GM18517 (cell line): Measurements from ENCODE around the gene NSMCE4A.
"Not testable (repeated sequence)": the region's sequence is repeated elsewhere in the genome, so short reads cannot be mapped to it uniquely, and the experiment has no call there.

ENCODE experiments used
- ATAC-seq: cut with Tn5 transposase; IDR thresholded peaks from one replicate; pipeline ENCODE4 v1.9.1; 2021; ENCODE audit warnings: mild to moderate bottlenecking, moderate library complexity; ENCODE audit not compliant: unreplicated experiment

Gene NSMCE4A

DNA sequence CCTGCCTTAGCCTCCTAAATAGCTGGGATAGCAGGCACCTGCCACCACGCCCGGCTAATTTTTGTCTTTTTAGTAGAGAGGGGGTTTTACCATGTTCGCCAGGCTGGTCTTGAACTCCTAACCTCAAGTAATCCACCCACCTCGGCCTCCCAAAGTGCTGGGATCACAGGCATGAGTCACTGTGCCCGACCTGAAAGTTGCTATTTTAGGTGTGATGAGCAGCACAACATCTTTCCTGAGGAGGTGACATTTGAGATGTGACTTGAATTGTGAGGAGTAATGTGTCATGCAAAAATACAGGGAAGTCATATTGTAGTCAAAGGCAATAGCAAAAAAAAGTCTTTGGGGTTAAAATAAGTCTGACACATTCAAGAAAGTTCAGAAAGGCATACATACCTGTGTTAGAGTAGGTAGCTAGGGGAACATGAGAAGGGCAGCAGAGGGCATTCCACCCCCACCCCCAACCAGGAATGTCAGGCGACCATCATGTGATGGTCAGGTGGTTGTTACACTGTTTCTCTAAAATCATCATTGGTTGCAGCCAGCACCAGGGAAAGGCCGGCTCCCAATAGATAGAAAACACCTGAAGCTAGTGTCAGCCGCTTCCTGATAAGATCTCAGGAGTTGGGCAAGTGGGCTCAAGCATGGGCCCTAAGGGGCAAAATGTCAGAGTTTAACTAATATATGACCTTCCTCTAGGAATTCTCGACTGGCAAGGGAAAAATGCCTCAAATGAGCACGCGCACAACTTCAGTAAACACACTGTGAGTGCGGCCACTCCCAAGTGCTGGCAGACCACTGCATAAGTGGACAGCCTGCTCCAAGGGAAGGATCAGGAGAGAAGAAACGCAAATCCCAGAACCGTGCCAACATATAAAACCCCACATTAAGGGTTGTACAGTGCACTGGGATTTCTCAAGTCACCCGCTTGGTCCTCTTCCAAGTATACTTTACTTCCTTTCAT lies 13.6 kb upstream of the NSMCE4A start, which contains the start of gene TACC2:
TACC2 (plus strand) TSS at position 803 of the 964 bp plus-strand sequence. CDS start 32,819 bp downstream, outside the sequence.
- ATAC-seq, result no peak

DNA sequence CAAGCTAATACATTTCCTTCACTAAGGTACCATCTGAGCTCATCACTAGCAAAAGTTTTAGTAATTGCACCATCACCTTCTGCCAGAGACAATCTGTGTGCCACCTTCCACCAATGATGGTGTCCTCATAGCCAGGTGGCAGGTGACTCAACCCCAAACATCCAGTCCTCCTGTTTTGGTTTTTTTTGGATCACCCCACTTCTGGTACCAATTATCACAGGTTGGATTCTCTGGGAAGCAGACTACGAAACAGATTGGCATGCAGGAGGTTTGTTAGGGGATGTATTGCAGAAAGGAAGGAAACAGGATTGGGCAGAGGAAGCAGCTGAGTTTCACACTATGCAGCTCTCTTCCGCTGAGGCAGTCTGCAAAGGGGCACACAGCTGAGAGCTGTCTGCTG lies 9.4 kb upstream of the NSMCE4A start:
- ATAC-seq, result no peak

DNA sequence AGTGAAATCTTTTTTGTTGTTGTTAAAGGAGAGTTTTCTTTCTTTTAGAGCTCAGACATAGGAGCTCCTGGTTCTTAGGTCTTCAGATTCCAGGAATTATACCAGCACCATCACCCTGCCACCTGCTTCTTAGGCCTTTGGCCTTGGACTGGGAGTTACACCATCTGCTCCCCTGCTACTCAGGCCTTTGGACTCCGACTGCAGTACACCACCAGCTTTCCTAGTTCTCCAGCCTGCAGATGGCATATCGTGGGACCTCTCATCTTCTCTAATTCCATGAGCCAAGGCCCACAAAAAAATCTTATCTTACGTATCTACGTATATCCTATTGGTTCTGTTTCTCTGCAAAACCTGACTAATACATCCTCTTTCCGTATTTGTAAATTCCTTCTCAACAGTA lies 8.8 kb upstream of the NSMCE4A start:
- no peak for ATAC-seq

DNA sequence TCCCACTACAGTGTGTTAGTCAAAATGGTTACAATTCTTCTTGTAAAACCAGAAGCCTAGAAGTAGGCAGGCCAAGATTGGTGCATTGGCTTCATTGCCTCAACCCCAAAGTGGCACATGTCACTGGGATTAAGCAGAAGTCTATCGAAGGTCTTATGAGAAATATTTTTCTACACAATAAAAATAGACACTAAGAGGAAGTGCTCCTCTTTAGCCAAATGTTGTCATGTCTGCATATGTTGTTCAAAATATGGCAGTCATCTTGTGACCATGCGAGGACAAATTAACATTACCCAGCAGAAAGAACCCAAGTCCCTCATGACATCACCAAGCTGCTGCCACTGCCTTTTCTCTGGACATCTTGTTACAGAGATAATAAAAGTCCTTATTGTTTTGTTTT lies 6.3 kb upstream of the NSMCE4A start:
- no peak for ATAC-seq

DNA sequence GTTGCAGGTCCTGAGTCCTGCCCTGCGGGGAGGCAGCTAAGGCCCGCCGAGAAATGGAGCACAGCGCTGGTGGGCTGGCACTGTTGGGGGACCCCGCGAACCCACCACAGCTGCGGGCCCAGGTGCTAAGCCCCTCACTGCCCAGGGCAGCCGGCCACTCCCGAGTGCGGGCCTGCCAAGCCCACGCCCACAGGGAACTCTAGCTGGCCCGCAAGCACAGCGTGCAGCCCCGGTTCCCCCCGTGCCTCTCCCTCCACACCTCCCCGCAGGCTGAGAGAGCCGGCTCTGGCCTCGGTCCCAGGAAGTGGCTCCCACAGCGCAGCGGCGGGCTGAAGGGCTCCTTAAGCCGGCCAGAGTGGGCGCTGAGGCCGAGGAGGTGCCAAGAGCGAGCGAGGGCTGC lies 3.5 kb upstream of the NSMCE4A start:
- no peak for ATAC-seq

DNA sequence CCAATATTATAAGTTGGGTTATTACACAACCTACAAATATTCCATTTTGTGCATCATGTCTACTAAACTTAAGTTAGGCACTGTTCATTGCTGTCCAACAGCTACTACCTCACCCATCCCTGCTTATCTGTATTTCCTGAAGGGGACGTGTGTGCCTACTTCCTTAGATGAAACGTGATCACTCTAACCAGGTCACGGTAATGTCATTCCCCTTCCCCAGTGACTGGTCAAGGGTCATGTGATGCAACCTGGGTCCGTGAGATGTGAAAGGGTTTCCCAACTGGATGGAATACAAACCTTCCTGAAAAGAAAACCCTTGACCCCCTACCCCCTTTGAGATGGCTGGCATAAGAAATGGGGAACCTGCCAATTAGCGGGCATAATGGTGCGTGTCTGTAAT lies 1.6 kb upstream of the NSMCE4A start:
- ATAC-seq, result no peak

DNA sequence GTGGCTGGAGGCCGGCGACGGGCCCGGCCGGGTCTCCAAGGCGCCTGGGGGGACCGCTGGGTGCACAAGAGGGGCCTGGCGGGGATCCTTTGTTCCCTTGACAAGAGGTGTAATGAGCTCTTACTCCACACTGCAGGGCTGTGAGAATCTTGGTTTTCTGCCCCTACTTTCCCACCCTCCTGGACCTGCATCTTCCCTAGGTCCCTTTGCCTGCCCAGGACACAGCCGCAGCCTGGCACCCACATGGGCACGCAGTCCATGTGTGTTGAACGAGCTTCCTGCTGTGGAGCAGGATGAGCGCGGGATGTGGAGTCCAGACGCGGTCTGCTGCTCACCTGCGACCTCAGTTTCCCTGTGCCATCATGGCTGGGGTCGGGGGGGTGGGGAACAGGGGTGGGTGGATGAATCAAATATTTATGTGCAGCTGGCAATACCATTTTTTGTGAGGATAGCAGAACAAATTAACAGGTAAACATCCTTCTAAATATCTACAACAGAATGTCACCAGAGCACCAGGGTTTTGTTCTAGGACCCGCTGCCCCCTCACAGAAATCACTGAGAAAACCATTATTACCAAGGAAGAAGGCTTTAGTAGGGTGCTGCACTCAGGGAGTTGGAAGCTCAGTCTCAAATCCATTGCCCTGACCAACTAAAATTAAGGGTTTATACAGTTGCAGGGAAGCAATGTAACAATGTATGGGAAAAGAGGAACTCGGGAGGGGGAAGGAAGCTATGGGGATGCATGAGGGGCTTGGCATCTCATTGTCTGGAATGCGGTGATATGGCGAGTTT lies 474 bp upstream of the NSMCE4A start:
- no peak for ATAC-seq

DNA sequence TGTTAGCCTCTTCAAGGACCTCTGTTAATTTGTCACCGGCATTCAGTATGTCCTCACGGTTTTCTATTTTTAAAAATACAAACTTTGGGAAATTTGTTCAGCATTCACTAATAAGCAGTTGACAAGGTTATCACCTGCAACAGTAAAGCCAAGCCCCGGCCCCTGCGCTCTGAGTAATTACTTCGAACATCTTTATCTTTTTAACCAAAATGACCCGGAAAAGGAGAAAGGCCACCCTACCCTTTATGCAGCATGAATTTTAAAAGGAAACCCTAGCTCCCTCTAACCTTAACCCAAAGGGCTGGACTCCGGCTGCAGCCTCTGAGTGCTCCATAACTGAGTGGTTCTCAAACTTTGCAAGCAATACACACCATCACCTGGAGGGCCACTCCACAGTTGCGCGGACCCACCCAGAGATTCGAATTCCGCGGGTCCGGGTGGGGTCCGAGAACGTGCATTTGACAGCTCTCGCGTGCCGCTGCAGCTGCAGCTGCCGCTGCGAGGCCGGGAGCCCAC lies 940 bp downstream of the NSMCE4A start:
- ATAC-seq, result peak; percentile 30

DNA sequence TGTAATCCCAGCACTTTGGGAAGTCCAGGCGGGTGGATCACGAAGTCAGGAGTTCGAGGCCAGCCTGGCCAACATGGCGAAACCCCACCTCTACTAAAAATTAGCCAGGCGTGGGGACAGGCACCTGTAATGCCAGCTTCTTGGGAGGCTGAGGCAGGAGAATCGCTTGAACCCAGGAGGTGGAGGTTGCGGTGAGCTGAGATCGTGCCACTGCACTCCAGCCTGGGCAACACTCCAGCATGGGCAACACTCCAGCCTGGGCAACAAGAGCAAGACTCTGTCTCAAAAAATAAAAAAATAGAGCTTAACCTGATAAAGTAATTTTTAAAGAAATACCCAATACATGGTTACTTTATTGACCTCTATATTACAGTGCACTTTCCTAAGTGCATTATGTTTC lies 5.9 kb downstream of the NSMCE4A start:
- not testable (repeated sequence) for ATAC-seq

DNA sequence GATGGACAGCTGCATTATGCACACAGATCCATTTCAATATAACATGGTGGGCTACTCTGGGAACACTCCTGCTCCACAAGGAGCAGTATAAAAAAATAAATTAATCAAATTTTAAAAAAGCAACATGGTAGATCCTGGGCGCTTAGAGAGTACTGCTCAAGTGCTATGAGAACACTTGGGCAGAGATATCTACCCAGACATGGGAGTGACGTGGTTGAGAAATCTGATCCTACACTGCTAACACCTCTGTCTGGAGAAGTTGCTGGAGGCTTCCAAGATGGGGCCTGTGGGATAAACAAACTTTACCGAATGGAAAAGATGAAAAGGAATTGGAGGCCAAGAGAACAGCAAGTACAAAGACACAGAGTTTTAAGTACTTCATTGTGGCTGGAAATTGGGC lies 9.0 kb downstream of the NSMCE4A start:
- no peak for ATAC-seq

DNA sequence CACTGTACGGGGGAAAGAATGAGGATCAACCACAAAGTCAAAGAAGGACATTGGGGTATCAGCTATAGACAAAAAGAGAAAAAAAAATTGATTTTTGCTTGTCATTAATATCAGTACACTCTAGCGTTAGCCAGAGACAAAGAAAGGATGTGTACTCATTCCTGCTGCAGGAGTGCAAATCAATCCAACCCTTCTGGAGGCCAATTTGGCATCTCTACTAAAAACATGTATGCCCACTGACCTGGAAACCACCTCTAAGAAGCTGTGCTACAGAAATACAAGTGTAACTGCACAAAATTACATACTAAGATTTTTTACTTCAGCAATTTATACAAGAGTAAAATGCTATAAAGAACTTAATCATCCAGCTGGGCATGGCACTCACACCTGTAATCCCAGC lies 13.6 kb downstream of the NSMCE4A start:
- ATAC-seq, result no peak

DNA sequence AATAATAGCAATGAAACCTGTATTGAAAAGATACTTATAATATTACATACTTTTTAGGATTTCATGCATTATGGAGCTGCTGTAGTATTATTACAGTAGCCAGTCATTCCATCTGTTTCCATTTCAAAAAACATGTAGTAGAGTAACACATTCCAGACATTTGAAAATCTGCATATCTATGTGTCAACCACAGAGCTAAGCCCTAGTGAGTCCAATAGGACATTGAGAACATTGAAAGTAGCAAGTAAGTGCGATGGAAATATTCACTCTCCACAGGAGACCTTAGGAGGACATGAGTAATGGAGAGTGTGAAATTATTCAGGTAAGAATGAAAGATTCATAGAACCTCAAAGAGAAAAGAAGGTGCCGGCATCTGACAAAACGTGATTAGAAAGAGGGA lies 15.3 kb downstream of the NSMCE4A start:
- ATAC-seq, result no peak

DNA sequence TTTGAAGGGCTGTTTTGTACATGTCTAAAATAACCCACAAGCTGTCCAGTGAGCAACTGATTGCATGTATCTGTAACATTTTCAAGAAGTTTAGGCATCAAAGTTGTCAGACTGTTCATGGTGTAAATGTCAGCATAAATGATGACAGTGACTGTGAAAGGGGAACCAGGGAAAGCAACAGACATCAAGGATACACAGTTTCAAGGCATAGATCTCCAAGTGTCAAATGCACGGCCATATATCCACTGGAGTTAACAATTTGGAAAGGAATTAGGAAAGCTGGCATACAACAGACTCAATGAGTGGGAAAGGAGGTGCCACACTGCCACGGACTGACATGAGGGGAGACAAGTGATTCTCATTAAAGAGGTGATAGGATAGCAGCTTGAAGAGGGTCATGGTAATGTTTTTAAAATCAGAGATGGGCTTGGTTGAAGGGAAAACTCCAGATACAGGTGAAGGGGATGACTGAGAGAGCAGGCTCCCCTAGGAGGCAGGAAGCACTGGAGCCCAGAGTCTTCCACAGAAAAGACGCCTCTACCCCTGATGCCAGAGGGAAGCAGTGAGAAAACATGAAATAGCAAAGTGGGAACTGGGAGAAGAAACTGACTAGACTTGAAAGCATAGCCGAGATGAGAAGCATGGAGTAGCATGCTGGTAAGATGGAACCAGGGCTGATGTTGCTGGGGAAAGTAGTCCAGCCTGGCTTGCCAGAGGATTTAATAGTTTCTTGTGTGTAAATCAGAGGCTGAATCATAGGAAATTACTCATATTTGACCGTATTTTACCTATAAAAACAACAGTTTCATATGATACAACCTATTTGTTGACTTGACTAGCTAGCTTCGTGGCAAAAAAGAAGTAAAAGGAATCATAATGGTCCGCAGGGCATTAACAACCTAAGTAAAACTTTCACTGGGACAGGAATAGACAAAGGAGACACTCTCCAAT lies 18.6 kb downstream of the NSMCE4A start:
- ATAC-seq, result no peak

DNA sequence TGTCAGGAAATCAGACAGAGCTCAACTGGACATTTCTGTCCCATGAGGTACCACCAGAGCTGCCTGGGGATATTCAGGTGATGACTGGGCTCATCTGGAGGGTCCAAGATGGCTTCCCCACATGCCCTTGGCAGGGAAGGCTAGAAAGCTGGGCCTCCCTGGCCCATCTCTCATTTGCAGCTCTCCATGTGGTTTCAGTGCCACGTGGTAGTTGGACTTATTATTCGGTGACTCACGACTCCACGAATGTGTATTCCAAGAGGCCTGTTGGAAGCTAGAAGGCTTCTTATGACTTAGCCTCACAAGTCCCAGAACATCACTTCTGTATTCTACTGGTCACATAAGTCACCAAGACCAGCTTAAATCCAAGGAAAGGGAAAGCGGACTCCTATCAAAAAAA lies 22.8 kb downstream of the NSMCE4A start:
- no peak for ATAC-seq

DNA sequence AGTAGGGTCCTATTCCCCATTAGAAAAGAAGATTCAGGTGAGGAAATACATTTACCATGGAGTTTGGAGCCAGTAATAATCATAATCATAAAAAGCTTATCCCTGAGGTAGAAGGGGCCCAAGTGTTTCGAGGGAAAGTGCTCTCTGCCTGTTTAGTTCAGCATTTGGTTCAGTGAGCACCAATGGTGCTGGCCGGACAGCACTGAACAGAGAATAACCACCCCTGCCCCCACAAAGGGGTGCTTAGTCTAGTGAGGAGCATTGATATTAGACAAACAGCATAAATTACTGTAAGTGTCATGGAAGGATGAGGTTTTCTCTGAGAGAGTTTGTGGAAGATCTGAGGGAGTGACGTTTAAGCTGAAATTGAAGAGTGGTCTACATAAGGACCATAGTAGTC lies 25.6 kb downstream of the NSMCE4A start:
- no peak for ATAC-seq

DNA sequence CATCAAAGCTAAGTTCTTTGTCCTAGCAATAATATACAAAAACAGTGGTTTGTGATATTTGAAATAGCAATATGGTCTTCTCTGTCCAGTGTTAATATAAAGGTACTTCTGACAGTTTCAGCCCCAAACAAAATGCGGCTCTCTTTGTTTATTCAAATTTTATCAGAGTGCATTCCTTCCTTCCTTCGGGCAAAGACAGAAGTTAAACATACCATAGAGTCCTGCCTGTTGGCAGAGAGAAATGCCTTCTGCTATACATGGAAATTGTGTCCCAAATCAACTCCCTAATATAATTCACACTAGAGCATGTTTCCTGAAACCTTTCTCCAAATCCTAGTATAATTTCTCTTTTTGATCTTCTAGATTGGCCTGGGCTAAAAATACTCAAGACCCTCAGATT lies 26.0 kb downstream of the NSMCE4A start:
- no peak for ATAC-seq

DNA sequence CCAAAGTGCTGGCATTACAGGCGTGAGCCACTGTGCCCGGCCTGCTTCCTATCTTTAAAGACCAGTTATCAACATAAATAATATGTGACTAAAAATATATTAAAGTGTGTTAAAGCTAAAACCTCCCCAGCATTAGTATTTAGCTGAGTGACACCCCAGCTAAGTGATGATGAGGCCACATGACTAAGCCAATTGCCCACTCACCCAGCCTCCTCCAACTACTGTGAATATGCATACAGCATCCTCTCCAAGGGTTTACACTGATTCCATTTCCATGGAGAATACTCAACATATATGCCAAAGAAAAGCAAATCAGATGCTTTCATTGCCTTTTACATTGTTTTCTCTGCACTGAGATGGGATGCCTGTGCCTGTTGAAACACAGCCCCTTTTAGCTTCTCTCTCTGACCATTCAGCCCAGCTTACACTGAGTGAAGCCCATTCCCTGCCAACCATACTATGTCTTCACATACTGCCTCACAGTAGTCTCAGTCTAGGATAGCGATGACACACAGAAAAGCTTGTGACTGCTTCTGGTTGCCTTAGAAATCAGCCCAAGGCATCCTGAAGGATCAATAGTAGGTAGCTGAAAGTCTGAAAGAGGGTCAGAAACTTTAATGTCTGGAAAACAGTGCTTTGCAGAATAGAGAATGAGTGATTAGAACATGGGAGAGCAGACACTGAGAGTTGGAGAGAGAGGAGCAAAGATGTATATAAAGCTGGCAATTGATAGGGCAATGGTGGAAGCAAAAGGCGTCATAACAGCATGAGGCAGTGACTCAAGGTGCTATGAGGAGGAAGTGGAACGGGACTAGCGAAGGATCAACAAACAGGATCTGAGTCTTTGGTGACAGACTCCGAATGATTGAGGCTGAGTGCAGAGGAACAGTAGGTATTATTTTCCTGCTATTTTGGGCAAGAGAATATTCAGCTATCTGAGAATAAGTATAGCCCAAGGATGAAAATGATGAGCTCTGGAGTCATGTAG lies 27.4 kb downstream of the NSMCE4A start:
- ATAC-seq, result no peak

DNA sequence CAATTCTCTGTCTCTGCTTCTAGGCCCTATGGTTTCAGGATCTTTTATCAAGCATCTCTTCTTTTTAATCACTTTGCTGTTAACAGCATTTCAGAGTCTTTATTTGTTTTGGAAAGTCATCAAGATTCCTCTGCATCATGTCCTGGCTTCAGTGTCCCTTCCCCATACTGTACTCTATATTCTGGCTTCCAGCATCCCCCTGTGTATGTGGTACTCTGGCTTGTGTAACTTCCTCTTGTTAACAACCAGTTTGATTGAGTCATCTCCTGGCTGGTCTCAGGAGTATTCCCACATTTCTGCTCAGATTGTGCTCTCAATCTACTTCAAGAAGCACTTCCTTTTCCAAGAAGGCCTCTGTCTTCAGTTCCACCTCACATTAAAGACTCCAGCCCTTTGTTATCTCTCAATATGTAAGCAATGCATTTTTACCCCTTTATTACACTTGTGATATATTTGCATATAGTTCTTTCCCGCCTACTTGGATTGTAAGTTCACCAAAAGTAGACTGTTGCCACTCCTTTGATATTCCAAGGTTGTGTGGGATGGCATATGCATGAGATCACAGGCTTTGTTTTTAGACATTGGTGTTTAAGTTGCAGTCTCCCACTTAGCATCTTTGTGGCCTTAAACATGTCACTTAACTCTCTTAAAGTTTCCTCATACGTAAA lies 32.1 kb downstream of the NSMCE4A start:
- ATAC-seq, result no peak

DNA sequence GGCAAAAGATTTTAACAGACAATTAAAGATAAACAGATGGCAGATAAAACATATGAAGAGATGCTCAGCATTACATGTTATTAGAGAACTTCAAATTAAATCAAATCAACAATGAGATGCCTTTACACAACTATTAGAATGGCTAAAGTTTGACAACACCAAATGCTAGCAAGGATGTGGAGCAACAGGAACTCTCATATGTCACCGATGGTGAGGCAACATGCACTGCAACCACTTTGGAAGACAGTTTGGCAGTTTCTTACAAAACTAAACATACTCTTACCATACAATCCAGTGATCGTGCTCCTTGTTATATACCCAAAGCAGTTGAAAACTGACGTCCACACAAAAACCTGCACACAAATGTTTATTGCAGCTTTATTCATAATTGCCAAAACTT lies 33.5 kb downstream of the NSMCE4A start:
- no peak for ATAC-seq
